NCI-H187 treated with DMSO at 0.1 percent for 48 hours (cell line): ENCODE data around the gene TIGD3.
A peak's percentile ranks its signal among the peaks of the same experiment; 100 is the strongest.
"Not testable (repeated sequence)": the region's sequence is repeated elsewhere in the genome, so short reads cannot be mapped to it uniquely, and the experiment has no call there.

ENCODE experiments used
- DNase-seq: peaks from one replicate; lab custom pipeline; 2025; lab: John Stamatoyannopoulos, UW

The TIGD3 gene

DNA sequence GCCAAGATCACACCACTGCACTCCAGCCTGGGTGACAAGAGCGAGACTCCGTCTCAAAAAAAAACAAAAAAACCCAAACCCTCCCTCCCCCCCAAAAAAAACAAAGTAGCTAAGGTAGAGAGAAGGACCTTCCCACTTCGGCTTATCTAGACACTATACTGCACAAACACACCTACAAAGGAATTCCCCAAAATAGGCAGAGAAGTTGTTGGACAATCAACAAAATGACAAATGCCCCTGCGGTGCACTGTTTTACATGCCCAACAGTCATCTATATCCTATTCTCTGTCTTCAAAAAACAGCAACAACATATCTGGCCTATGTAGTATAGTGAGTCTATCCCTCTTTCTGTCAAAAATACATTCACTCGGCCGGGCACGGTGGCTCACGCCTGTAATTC is 27.5 kb upstream of the TIGD3 start:
- DNase-seq = no peak

DNA sequence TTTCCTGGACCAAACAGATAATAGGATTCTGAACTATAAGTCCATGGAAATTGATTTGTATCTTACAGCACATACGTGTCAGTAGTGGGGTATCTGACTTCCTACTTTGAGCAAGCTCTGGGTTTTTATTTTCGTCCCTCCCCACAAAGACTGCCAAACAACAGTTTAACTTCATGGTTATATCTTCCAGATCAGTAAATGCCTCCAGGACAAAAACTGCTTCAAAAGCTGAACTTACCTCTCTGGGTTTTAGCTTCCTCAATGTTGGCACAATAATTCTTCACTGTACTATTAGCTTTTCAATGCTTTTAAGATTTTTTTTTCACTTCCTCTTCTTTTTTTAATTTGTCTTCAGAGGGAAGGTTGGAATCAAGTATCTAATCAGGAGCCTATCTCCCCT is 25.1 kb upstream of the TIGD3 start:
- DNase-seq = no peak

DNA sequence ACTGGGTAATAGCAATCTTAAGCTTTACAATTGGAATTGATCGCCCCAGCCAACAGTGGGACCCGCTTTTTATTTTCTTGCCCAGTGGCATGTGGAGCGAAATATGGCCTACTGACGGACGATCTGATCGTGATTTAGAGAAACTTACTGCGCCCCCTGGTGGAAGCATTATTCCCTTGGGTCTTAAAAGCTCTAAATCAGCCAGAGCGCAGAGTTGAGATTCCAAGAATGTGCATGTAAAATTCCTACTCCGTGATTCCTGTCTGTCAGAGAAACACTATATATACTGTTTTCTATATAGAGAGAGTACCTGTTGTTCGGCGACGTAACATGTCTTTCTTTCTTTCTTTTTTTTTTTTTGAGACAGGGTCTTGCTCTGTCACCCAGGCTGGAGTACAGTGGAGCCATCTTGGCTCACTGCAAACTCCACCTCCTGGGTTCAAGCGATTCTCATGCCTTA is 24.6 kb upstream of the TIGD3 start:
- DNase-seq = peak; percentile 64

DNA sequence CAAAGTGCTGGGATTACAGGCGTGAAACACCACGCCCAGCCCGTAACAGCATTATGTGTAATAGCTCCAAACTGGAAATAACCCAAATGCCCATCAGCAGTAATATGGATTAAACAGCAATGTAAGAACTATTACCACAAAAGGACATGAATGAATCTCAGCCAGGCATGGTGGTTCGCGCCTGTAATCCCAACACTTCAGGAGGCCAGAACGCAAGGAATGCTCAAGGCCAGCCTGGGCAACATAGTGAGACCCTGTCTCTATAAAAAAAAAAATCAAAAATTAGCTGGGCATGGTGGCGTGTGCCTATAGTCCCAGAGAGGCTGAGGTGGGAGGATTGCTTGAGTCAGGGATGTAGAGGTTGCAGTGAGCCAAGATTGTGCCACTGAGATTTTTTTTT is 24.0 kb upstream of the TIGD3 start:
- DNase-seq = no peak

DNA sequence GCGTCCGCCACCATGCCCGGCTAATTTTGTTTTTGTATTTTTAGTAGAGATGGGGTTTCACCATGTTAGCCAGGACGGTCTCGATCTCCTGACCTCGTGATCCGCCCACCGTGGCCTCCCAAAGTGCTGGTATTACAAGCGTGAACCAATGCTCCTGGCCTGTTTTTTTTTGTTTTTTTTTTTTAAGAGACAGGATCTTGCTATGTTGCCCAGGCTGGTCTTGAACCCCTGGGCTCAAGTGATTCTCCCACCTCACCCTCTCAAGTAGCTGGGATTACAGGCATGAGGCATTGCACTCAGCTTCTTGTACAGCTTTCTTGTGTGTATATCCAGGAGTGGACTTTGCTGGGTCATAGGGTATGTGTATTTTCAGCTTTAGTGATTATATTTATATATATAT is 22.0 kb upstream of the TIGD3 start:
- not testable (repeated sequence) for DNase-seq

DNA sequence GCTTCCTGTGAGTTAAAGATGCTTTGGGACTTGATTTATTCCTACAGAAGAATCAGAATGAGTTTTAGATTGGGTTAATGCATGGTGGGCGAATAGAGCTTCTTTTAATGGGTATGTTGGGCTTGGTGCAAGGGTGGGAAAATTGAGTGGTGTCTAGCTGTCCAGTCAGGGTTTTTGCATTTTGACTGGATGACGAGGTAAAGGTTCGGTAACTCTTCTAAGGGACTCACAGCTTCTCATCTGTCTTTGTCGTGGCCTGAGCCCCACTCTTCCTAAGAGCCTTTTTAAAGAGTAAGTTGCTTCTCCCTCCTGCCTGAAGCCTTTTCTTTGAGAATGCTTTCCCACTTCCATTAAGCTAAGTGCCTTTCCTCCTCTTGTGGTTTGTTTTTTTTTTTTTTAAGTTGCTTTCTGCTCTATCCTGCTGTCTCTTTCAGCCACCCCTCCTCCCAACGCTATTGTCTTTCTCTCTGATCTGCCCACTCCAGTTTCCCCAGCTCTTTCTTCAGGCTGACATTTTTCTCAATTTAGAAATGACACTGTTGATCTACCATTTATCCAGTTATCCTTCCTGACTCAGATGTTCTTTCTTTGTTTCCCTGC is 19.8 kb upstream of the TIGD3 start:
- DNase-seq = peak; percentile 82

DNA sequence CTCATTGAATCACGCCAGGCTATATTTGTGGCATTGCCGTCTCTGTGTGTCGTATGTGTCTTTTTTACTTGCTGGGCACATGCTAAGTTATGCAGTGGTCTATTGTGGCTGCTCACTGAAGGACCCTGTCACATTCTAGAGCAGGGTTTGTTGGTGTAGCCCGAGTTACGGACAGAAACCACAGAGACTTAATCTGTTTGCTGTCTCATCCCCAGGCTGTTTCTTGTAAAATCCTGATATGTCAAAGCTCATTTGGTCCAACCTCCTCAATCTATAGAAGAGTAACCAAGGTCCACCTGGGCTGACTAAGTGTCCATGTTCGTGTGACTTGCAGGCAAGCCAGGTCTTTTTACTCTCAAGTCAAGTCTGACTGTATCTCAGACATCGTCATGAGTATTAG is 15.9 kb upstream of the TIGD3 start:
- DNase-seq = no peak

DNA sequence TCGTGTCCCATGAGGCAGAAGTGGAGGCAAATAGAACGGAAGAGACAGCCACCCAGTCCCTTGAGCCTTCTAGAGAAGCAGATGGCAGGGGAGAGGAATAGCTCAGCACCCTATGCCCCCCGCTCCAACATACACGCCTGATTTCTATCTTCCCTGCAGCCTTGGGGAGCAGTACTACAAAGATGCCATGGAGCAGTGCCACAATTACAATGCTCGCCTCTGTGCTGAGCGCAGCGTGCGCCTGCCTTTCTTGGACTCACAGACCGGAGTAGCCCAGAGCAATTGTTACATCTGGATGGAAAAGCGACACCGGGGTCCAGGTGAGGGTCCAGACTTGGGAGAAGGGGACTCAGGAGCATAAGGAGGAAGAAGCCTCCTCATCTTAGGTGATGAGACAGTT is 14.3 kb upstream of the TIGD3 start:
- DNase-seq = no peak

DNA sequence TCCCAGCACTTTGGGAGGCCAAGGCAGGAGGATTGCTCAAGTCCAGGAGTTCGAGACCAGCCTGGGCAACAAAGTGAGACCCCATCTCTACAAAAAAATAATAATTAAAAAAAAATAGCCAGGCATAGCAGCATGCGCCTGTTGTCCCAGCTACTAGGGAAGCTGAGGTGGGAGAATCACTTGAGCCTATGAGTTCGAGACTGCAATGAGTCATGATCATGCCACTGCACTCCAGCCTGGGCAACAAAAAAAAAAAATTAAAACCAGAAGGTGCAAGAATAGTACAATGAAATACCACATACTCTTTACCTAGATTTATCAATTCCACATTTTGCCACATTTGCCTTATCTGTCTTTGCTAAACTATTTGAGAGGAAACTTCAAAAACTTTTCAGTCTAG is 12.7 kb upstream of the TIGD3 start:
- DNase-seq = no peak

DNA sequence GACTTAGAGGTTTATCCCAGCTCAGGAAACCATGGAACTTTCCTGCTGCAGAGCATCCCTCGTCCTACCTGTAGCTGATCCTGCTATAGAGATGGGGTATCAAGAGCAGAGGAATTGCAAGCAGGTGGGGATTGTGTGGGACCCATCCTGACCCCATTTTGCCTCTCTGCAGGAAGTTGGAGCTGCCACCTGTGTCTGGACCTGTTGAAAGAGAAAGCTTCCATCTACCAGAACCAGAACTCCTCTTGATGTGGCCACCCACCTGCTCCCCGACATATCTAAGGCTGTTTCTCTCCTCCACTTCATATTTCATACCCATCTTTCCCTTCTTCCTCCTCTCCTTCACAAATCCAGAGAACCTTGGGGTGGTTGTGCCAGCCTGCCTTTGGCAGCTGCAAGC is 3.0 kb upstream of the TIGD3 start:
- DNase-seq = no peak

DNA sequence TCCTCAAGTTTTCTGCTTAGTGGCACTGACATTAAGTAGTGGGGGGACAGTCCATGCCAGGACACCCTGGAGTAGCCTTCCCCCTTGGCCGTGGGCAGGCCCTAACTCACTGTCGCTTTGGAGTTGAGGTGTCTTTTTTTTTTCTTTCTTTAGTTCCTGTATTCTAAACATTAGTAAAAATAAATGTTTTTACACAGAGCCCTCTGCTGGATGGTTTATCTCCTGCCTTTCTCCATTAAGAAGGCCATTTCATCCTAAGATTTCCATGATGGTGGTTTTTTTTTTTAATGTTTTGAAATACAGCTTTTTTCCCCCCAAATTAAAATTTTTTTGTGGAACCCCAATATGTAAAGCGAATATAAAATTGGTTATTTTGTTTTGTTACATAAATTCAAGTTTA is 1.8 kb upstream of the TIGD3 start:
- DNase-seq = no peak

DNA sequence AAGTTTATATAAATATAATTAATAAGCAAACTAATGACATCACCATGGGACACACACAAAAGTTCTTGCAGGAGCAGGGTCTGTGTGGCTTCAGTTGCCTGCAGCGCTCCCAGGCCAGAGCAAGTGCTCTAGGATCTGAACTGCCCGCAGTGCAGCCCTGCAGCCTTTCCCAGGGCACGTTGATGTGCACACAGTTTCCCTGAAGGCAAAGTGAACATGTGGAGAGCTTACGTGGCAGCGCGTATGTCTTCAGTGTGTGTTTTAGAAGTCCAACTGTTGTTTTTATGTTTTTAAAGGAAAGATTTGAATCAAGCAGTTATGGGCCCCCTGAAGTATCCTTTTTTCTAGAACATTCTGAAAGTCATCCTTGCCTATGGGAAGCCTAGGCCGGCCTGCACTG is 1.2 kb upstream of the TIGD3 start:
- DNase-seq = no peak

DNA sequence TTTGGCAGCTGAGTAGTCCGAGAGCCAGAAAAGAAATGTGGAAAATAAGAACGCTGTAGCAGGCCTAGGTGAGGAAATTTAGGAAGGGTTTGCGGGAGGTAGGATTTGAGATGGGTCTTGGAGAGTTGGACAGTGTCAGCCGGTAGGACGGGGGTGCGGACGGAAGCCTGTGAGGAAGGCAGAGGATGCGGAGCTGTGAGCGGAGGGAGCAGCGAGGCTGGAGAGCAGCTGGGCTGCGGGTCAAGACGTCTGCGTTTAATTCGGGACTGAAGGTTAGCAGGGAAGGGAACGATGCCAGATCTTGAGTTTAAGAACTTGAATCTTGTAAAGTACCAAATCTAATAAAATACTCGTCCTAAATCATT is 669 bp upstream of the TIGD3 start:
- DNase-seq = no peak

DNA sequence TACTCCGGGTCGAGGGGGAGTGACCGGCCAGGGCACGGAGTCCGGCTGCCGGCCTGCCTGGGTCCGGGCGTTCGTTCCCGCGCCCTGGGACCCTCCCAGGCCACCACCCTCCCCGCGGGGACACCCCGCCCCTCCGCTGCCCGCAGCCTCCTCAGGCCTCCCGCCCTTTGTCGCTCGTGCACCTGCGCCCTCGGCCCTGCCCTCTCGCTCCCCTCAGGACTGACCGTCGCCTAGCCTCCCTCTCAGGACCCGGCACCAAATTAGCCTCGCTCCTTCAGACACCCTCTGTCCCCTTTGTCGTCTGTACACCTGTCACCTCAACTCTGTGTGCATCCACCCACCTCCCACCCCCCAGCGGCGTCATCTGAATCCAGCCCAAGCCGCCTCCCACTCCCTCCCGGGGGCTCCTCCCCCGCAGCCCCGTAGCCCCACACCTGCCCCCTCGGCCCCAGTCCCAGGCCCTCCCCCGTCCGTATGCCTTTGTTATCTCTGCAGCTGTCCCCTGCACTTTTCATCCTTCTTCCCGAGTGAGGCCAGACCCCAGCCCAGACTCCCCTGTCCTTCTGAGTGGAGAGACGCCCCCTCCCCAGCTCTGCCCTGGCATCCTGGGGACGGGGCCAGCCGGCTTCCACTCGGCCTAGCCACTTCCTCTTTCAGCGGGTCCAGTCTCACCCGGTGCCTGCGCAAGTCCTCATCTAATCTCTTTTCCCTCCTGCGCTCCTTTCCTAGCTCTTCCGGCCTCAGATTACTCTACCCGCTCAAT is 643 bp downstream of the TIGD3 start:
- peak; percentile 4 for DNase-seq

DNA sequence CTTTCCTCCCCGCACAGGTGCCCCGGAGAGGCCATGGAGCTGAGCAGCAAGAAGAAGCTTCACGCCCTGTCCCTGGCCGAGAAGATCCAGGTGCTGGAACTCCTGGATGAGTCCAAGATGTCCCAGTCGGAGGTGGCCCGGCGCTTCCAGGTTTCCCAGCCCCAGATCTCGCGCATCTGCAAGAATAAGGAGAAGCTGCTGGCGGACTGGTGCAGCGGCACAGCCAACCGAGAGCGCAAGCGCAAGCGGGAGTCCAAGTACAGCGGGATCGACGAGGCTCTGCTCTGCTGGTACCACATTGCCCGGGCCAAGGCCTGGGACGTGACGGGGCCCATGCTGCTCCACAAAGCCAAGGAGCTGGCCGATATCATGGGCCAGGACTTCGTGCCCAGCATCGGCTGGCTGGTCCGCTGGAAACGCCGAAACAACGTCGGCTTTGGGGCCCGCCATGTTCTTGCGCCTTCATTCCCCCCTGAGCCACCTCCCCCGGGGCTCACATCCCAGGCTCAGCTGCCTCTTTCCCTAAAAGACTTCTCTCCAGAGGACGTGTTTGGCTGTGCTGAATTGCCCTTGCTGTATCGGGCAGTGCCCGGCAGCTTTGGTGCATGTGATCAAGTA is 1.3 kb downstream of the TIGD3 start:
- no peak for DNase-seq

DNA sequence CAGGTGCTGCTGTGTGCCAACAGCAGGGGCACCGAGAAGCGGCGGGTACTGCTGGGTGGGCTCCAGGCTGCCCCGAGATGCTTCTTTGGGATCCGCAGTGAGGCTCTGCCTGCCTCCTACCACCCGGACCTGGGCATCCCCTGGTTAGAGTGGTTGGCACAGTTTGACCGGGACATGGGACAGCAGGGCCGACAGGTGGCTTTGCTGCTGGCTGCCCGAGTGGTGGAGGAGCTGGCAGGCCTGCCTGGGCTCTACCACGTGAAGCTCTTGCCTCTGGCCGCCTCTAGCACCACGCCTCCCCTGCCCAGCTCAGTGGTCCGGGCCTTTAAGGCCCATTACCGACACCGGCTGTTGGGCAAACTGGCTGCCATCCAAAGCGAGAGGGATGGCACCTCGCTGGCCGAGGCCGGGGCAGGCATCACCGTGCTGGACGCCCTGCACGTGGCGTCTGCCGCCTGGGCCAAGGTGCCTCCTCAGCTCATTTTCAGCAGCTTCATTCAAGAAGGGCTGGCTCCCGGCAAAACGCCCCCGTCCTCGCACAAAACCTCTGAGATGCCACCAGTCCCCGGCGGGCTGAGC is 1.9 kb downstream of the TIGD3 start:
- no peak for DNase-seq

DNA sequence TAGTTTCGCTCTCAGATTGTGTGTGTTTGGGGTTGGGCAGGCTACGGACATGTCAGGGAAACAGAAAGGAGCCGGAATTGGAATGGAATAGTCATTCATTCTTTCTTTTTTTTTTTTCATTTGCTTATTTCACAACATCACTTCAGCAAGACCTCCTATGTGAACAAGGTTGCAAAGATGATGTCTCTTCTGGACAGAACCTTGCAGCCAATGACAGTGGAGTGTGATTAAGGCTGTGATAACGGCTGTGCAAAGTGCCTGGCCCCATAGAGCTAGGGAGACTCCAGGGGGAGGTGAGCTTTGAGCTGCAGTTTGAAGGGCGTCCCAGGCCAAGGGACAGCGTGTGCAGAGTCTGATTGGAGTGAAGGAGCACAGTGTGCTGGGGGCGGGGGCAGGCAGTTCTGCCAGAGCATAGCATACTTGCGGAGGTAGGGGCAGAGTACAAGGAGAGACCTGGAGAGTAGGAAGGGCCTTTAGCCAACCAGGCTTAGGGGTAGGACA is 3.4 kb downstream of the TIGD3 start:
- no peak for DNase-seq

DNA sequence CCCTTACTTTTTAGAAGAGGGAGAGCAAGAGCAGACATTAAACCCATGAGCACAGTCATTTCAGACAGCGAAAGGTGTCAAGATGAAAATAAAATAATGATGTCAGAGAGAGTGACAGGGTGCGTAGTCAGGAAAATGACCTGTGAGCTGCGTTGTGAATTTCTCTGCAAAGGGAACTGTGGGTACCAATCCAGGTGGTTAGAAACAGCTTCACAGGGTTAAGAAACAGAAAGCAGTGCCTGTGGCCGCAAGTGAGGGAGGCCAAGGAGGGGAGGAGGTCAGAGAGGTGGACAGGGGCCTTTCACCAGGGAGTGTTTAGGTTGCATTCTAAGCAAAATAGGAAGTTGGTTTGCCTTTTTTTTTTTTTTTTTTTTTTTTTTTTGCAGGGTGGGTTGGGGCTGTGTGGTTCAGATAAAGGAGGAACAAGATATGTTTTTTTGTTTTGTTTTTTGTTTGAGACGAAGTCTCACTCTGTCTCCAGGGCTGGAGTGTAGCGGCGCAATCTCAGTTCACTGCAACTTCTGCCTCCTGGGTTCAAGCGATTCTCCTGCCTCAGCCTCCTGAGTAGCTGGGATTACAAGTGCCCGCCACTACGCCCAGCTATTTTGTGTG is 7.9 kb downstream of the TIGD3 start:
- DNase-seq = no peak

DNA sequence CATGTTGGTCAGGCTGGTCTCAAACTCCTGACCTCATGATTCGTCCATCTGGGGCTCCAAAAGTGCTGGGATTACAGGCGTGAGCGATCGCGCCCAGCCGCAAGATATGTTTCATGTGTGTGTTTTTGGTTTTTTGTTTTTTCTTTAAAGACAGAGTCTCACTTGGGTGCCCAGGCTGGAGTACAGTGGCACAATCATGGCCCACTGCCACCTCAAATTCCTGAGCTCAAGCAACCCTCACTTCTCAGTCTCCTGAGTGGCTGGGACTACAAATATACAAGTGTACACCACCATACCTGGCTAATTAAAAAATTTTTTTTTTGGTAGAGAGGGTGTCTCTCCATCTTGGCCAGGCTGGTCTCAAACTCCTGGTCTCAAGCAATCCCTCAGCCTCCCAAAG is 8.4 kb downstream of the TIGD3 start:
- no peak for DNase-seq

DNA sequence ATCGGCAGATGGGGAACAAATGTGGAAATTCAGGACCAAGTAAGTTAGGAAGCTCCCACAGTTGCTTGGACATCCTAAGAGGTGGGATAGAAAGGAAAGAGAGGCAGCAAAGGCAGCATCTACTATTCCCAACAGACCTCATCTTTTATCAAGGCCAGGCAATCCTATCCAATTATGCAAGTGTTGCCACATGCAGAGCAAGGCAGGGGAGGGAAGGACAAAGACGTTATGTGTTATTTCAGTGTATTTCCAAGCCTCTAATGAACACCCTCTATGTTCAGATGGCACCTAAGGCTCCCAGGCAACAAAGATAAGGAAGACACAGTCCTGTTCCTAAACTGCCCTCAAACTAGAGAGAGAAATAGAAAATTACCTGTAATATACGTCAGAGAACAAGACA is 9.2 kb downstream of the TIGD3 start:
- DNase-seq = no peak

DNA sequence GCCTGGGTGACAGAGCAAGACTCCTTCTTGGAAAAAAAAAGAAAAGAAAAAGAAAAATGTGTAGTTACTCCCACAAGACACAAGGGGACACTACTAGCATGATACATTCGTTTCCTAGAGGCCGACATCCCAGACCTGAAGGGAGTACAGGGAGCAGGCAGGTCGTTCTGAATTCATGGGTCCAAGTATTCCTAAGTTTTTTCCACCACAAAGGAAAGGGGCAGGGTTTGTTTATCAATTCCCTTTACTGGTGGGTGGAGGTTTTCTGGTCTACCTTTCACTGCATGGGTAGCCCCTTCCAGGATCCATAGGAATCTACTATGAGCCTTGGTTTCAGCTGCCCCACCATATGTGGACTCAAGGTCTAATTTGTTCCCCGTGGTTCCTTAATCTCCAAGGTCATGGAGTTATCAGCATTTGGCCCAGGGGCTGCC is 11.8 kb downstream of the TIGD3 start:
- peak; percentile 80 for DNase-seq

DNA sequence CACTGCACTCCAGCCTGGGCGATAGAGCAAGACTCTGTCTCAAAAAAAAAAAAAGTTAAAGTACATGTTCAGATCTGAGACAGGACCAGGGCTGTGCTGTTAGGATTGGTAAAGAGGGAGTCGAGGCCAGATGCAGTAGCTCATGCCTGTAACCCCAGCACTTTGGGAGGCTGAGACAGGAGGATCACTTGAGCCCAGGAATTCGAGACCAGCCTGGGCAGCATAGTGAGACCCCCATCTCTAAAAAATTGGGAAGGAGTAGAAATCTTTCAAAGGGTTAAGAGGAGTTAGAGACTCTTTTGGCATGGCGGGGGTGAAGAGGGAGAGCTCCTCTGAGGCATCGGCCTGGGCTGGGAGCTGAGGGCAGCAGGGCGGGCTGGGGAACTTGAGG is 16.1 kb downstream of the TIGD3 start:
- DNase-seq = no peak
